Chondrocyte (in vitro differentiated cells): ENCODE data around the gene NELFB. TPM values are rescaled to one million over a fixed set of nuclear protein-coding genes. Genes with fewer than 3 reads are reported as not detected.
A peak's percentile ranks its signal among the peaks of the same experiment; 100 is the strongest.

Experiments used
- DNase-seq: peaks from one replicate; pipeline ENCODE4 v3.0.0; 2021; ENCODE audit warnings: mixed read lengths, low spot score
- H3K27ac Mint-ChIP-seq: one replicate; pipeline ENCODE4 v1.8.0; 2021; ENCODE audit warnings: mild to moderate bottlenecking, moderate library complexity, mixed read lengths; ENCODE audit not compliant: unreplicated experiment
- H3K27me3 Mint-ChIP-seq: 2 replicates; pipeline ENCODE4 v1.8.0; 2021; ENCODE audit warnings: low read depth, mixed read lengths
- H3K36me3 Mint-ChIP-seq: 2 replicates; pipeline ENCODE4 v1.8.0; 2021; ENCODE audit warnings: low read depth, mixed read lengths
- H3K4me1 Mint-ChIP-seq: 2 replicates; pipeline ENCODE4 v1.8.0; 2021; ENCODE audit warnings: low read depth, mild to moderate bottlenecking, mixed read lengths
- H3K4me3 Mint-ChIP-seq: one replicate; pipeline ENCODE4 v1.8.0; 2021; ENCODE audit warnings: mild to moderate bottlenecking, moderate library complexity, mixed read lengths; ENCODE audit not compliant: unreplicated experiment
- H3K9me3 Mint-ChIP-seq: 2 replicates; pipeline ENCODE4 v1.8.0; 2021; ENCODE audit warnings: low read depth, mixed read lengths
- CTCF ChIP-seq: fragments of 200-600 bp; sonication (generic); IDR thresholded peaks from 2 replicates; pipeline ENCODE4 v1.5.0; 2021; ENCODE audit warnings: antibody characterized with exemption, mild to moderate bottlenecking, moderate library complexity
- total RNA-seq: library from RNA; stranded (reverse); gene quantifications from 3 replicates; pipeline ENCODE4 v1.2.1, GENCODE V29; 2021

The NELFB gene
- total RNA-seq, 1 donor from 2014 or later = 48.0 TPM

DNA sequence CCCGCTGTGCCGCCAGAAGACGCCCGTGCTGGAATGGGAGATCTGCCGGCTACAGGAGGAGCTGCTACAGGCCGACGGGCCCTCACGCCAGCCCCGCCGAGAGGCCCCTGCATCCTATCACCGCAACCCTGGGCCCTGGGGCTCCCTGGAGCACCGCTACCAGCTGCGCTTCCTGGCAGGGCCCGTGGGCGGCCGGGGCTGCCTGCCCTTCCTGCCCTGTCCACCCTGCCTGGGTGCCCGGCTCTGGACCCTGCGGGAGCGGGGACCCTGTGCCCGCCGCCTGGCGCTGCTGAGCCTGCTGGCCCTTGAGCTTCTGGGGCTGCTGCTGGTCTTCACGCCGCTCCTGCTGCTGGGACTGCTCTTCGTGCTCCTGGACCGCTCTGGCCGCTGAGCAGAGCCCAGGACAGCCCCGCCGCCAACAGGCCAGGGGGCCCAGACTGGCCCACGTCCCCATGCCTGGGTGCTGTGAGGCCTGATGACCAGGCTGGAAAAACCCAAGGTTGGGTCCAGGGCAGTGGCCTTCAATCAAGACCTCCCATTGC, 36.8 kb upstream of the NELFB start:
- Mint-ChIP-seq H3K9me3 (no peaks in the 10 kb centered on the region), H3K27me3 (no peaks in the 10 kb centered on the region), H3K4me3 (no peak overlapping the region), H3K36me3 (peaks cover 2% of the 10 kb centered on the region), H3K27ac (no peak overlapping the region), H3K4me1 (peaks cover 11% of the 10 kb centered on the region)
- no peak for DNase-seq
- TF ChIP-seq CTCF = no peak

GRCh38 chr9:137218754-137219271, 36.3 kb upstream of the NELFB start:
- H3K4me3 Mint-ChIP-seq = no peak overlapping the region
- TF ChIP-seq CTCF = no peak
- H3K4me1 Mint-ChIP-seq = peaks cover 11% of the 10 kb centered on the region
- no peaks in the 10 kb centered on the region for H3K27me3 Mint-ChIP-seq
- H3K36me3 Mint-ChIP-seq = peaks cover 2% of the 10 kb centered on the region
- no peaks in the 10 kb centered on the region for H3K9me3 Mint-ChIP-seq
- DNase-seq = no peak
- H3K27ac Mint-ChIP-seq = no peak overlapping the region

DNA sequence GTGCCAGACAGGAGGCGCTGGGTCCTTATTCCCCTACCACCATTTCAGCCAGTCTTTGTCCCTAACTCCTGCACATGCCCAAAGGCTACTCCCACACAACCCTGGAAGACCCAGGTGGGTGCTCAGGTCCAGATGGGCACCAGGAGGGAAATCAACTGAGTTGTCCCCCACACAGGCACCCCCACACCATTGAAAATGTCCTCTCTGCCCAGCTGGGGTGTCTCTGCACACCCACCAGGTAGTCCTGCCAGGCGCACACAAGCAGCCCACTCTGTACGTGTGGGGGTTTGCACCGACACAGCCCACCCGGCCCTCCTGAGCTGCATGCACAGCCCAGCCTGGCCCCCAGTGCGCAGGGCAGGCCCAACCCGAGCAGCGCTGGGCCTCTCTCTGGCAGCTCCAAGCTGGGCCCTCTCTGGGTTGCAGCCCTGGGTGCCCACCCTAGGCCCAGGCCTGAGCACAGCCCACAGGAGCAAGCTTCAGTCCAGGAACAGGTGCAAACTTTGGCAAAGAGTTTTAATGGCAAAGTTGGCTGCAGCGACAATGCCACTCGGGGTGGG, 35.3 kb upstream of the NELFB start:
- Mint-ChIP-seq H3K27ac (no peak overlapping the region), H3K9me3 (no peaks in the 10 kb centered on the region), H3K4me3 (no peak overlapping the region), H3K27me3 (no peaks in the 10 kb centered on the region), H3K36me3 (peaks cover 2% of the 10 kb centered on the region), H3K4me1 (peaks cover 14% of the 10 kb centered on the region)
- DNase-seq = no peak
- TF ChIP-seq CTCF = no peak

DNA sequence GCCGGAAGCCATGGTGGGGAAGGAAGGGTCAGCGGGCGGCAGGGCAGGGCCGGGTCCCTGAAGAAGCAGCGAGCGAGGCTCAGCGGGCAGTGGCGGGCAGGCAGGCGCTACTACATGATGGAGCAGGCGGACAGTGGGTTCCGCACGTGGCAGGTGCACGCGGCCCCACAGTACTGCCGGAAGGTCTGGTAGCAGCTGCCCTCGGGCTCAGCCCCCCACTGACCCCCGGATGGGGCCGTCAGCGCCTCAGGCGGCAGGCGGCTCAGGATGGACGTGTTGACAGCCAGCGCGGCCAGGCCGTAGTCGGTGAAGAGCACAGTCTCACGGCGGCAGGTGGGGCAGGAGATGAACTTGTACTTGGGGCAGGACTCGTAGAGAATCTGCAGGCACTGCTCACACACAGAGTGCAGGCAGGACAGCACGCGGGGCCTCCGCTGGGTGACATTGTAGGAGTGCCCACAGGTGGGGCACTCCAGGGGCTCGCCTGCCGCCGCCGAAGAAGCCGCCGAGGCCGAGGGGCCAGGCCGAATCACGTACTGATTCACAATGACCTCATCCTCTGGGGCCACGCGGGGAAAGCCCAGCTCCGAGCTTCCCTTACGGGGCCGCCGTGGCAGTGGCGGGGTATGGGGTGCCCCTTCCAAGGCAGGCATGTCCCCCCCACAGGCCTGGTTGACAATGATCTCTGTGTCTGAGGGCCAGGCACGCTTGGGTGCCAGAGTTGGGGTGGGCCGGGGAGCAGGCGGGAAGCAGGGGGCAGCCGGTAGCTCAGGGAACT, 34.6 kb upstream of the NELFB start:
- Mint-ChIP-seq H3K36me3 (peaks cover under 1% of the 10 kb centered on the region), H3K4me3 (peak overlapping the region; percentile 2), H3K27me3 (no peaks in the 10 kb centered on the region), H3K27ac (no peak overlapping the region), H3K4me1 (peaks cover 14% of the 10 kb centered on the region), H3K9me3 (no peaks in the 10 kb centered on the region)
- TF ChIP-seq CTCF = no peak
- no peak for DNase-seq

- TF ChIP-seq CTCF = no peak
- H3K9me3 Mint-ChIP-seq = no peaks in the 10 kb centered on the region
- H3K27ac Mint-ChIP-seq = no peak overlapping the region
- peaks cover 14% of the 10 kb centered on the region for H3K4me1 Mint-ChIP-seq
- no peaks in the 10 kb centered on the region for H3K27me3 Mint-ChIP-seq
- H3K36me3 Mint-ChIP-seq = no peaks in the 10 kb centered on the region
- H3K4me3 Mint-ChIP-seq = no peak overlapping the region
- DNase-seq = no peak
Observed at GRCh38 chr9:137221095-137221505, 34.0 kb upstream of the NELFB start.
